ENCODE results near the gene CTBP2. TPM values are rescaled to one million over a fixed set of nuclear protein-coding genes. Genes with fewer than 3 reads are reported as not detected.

The CTBP2 gene
- total RNA-seq, 4 donors from 2014 or later: 92.4 to 136 (median 125) TPM

DNA sequence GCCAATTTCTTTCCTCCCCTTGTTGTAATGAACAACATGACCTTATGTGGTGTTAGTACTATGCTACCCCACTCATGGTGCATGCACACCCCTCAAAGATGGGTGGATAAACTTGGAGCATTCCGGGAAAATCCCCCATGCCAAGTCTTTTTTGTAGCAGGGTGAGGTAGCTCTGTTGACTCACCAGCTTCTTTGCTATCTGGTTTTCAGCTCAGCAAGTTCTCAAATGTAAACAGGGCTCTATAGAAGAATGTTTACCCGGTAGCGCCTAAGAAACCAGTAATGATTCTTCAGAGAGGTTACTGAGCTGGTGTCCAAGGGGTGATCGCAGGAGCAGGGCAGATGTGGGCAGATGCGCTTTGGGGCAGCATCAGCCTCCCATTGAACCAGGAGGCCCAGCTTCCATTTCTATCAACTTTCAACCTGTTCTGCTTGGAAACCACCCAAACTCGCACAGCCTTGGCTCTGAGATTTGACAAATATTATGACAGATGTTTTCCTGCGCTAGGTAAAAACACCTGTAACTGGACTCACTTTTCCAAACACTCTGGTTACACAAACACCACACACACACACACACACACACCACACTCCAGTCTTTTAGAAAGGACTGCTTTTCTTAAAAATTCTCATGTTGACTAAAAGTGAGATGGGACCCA is 130.7 kb downstream of the CTBP2 start:
- intact Hi-C loops (cut with DNase I): no loop called here
- Histone ChIP-seq H3K4me1 (peaks cover 4 to 10% of the 10 kb centered on the region in 2 donors), H3K27me3 (no peaks in the 10 kb centered on the region), H3K9me3 (no peaks in the 10 kb centered on the region), H3K4me3 (replicated peaks in 1 of 3) (no peak overlapping the region), H3K27ac (no peak overlapping the region), H3K36me3 (peaks cover 5 to 9% of the 10 kb centered on the region in 2 donors)
- no peak for DNase-seq
- WGBS, 2 donors: 92 to 97% methylated on average over 7 of the region's 7 CpGs
- TF ChIP-seq, protein P1, sequence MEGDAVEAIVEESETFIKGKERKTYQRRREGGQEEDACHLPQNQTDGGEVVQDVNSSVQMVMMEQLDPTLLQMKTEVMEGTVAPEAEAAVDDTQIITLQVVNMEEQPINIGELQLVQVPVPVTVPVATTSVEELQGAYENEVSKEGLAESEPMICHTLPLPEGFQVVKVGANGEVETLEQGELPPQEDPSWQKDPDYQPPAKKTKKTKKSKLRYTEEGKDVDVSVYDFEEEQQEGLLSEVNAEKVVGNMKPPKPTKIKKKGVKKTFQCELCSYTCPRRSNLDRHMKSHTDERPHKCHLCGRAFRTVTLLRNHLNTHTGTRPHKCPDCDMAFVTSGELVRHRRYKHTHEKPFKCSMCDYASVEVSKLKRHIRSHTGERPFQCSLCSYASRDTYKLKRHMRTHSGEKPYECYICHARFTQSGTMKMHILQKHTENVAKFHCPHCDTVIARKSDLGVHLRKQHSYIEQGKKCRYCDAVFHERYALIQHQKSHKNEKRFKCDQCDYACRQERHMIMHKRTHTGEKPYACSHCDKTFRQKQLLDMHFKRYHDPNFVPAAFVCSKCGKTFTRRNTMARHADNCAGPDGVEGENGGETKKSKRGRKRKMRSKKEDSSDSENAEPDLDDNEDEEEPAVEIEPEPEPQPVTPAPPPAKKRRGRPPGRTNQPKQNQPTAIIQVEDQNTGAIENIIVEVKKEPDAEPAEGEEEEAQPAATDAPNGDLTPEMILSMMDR (IDR thresholded peaks at IDR 0.05): no peak
- TF ChIP-seq POLR2A (IDR thresholded peaks at IDR 0.05): no peak

- 83 to 84% methylated on average over 17 of the region's 17 CpGs for WGBS, 2 donors
Measured at GRCh38 chr10:125027871-125028869, 132.2 kb downstream of the CTBP2 start.

DNA sequence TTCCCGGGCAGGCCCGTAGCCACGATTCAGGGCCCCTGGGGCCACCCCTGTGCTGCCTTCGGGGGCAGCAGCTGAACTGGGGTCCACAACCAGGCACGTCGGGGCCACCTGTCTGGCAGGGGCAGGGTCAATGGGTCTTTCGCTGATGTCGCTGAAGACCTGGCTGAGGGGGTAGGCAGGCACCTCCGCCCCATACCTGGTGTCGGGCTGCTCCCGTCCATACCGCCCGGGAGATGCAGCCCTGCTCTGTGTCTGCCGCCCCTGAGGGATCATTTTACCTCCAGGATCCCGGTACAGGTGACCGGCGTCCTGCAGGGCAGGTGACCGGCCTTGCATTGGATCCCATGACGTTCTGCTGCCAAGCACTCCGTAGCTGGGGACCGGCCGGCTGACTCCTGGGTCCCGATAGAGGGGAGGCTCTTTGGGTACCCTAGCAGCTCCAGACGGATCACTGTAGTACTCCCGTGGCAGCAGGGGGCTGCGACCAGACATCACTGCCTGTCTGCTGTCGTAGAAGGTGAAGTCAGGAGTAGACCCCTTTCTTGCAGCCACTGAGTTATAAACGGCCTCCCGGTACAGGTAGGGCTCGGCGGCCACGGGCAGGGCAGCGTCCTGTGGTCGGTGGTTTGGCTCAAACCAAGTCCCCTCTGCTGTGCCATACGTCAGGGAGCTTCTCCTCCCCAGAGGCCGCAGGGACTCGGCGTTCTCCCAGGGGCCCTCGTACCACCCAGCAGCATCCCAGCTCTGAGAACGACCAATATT is 133.2 kb downstream of the CTBP2 start:
- Histone ChIP-seq H3K4me1 (peaks cover 4 to 20% of the 10 kb centered on the region in 2 donors), H3K36me3 (peaks cover 5 to 9% of the 10 kb centered on the region in 2 donors), H3K27me3 (no peaks in the 10 kb centered on the region), H3K4me3 (replicated peaks in 1 of 3) (no peak overlapping the region), H3K9me3 (no peaks in the 10 kb centered on the region), H3K27ac (no peak overlapping the region)
- DNase-seq: no peak
- WGBS, 2 donors: 90 to 92% methylated on average over 13 to 24 of the region's 40 CpGs
- intact Hi-C loops (cut with DNase I): no loop called here
- no peak for TF ChIP-seq POLR2A (IDR thresholded peaks at IDR 0.05)
- TF ChIP-seq, protein P1 (IDR thresholded peaks at IDR 0.05): no peak

More at GRCh38 chr10:125027871-125028869, 132.2 kb downstream of the CTBP2 start:
- H3K4me1 ChIP-seq: peaks cover 3 to 15% of the 10 kb centered on the region in 2 donors
- H3K4me3 ChIP-seq (replicated peaks in 1 of 3): no peak overlapping the region
- DNase-seq: no peak
- intact Hi-C loops (cut with DNase I): no loop called here
- TF ChIP-seq POLR2A (IDR thresholded peaks at IDR 0.05): no peak
- TF ChIP-seq, protein P1 (IDR thresholded peaks at IDR 0.05): no peak
- H3K27ac ChIP-seq: no peak overlapping the region
- peaks cover 5 to 9% of the 10 kb centered on the region in 2 donors for H3K36me3 ChIP-seq
- no peaks in the 10 kb centered on the region for H3K9me3 ChIP-seq
- no peaks in the 10 kb centered on the region for H3K27me3 ChIP-seq

DNA sequence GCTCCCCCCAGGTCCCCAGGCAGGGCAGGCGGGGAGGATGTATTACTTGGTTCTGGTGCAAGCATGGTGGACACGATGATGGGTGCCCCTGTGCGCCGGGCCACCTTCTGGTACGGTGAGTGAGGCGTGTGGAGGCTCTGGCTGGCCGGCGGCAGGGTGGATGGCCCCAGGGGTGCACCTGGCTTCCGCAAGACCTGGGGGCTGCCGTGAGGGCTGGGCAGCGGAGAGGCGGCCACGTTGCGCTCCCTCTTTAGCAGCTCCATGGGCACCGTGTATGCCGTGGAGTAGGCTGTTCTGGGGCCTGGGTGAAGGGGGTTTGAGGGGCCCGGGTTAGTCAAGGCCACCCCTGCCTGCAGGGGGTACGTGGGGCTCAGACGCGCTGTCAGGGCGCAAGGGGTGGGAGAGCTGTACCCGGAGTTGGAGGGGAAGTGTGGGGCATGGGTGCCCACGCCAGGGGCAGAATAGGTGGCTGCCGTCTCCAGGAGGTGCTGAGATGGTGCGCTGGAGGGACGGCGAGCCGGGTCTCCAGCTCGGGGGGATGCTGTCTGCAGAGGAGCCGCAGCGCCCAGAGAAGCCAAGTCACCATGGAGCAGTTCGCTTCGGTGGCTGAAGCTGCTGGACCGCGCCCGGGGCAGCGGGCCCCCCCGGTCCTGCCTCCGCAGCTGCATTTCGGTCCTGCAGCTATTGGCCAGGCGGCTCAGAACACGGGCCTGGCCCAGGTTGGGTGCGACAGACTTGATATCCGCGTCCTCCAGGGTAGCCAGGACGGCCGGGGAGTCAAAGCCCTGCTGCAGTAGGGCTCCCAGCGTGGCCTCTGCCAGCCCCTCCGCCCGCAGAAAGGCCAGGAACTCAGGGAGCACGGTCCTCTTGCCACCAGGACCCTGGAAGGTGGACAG is 134.1 kb downstream of the CTBP2 start:
- DNase-seq: no peak
- Histone ChIP-seq H3K36me3 (peaks cover 5 to 9% of the 10 kb centered on the region in 2 donors), H3K9me3 (no peaks in the 10 kb centered on the region), H3K4me3 (replicated peaks in 1 of 3) (no peak overlapping the region), H3K4me1 (peaks cover 3 to 23% of the 10 kb centered on the region in 2 donors), H3K27me3 (no peaks in the 10 kb centered on the region), H3K27ac (no peak overlapping the region)
- intact Hi-C loops (cut with DNase I): no loop called here
- 95 to 96% methylated on average over 37 to 45 of the region's 51 CpGs for WGBS, 2 donors
- TF ChIP-seq, protein P1 (IDR thresholded peaks at IDR 0.05): no peak
- TF ChIP-seq POLR2A (IDR thresholded peaks at IDR 0.05): no peak

Data from thyroid gland (tissue), 4 donors.